ENCODE data around the gene PFDN1.

DNA sequence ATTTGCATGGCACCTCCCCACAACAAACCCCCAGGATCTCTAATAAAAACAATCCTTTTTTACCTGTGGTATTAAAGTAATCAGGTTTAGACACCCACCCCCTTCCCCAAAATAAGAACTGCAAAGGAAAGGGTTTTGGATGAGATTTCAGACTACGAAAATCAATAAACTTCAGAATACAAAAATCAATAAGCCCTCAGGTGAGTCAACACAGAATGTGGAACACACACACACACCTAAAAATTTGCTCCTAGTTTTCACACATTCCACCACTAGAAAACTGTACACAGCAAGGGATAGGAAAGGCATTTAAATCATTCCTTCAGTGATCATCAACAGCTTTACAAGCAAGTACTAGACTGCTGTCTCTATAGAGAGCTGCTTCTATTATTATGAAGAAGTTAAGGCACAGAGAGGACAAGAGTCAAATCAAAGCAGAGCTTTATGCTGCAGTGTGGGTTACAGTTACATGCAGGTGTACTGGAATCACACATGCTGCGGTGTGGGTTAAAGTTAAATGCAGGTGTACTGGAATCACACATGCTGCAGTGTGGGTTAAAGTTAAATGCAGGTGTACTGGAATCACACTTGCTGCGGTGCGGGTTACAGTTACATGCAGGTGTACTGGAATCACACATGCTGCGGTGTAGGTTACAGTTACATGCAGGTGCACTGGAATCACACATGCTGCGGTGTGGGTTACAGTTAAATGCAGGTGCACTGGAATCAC is 36.3 kb downstream of the PFDN1 start:
- no peak for TF ChIP-seq EZH2phosphoT487 (IDR thresholded peaks at IDR 0.05; ENCODE audit: borderline replicate concordance, low read length)
- TF ChIP-seq, protein P1, sequence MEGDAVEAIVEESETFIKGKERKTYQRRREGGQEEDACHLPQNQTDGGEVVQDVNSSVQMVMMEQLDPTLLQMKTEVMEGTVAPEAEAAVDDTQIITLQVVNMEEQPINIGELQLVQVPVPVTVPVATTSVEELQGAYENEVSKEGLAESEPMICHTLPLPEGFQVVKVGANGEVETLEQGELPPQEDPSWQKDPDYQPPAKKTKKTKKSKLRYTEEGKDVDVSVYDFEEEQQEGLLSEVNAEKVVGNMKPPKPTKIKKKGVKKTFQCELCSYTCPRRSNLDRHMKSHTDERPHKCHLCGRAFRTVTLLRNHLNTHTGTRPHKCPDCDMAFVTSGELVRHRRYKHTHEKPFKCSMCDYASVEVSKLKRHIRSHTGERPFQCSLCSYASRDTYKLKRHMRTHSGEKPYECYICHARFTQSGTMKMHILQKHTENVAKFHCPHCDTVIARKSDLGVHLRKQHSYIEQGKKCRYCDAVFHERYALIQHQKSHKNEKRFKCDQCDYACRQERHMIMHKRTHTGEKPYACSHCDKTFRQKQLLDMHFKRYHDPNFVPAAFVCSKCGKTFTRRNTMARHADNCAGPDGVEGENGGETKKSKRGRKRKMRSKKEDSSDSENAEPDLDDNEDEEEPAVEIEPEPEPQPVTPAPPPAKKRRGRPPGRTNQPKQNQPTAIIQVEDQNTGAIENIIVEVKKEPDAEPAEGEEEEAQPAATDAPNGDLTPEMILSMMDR (IDR thresholded peaks at IDR 0.05; ENCODE audit: low read depth, low read length, poor library complexity, severe bottlenecking): no peak
